ENCODE results near the gene COL27A1.

COL27A1 gene

DNA sequence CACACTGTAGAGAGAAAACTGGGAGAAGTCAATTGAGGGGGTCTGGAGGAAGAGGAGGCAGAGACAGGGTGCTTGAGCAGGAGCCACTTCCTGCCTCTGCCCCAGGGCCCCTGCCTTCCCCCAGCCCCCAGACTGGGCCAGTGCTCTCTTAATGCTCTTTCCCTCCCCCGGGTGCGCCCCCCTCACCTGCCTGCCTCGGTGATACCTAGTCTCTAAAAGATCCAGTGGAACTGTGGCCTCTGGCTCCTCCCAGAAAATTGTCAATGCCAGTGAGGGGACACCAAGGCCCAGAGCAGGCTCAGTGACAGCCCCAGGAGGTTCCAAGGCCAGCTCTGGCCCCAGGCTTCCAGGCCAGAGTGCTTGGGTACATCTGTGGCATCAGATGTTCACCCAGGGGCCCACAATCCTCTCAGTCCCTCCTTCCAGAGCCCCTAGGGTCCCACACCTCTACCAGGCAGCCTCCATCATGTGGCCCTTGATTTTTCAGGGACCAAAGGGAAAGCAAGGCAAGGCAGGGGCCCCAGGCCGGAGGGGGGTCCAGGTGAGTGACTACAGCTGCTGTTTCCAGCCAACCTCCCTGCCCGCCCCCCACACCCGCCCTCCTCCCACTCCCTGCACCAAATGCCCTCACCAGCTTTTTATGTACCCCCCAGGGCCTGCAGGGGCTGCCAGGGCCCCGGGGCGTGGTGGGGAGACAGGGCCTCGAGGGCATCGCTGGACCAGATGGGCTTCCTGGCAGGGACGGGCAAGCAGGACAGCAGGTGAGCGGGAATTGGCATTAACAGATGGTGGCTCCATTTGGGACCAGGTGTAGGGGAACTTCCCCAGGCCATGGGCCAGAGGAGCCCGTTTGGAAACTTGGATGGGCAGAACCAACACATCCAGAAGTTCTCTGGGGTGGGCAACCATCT lies 134.5 kb downstream of the COL27A1 start:
- DNase-seq = no peak

DNA sequence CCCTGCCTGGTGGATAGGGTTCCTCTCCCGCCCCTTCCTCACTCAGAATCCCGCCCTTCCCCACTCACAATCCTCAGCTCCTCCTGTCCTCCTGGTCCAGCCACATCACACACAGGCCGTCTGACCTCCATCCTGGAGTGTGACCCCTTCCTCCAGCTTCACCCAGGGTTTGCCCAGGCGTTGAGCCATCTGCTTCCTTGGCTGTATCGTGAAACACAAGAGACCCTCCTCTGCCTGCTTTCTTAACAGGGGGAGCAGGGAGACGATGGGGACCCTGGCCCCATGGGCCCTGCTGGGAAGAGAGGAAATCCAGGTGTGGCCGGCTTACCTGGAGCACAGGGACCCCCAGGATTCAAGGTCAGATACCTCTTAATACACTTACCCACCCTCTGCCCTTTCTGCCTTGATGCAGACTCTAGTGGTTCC lies 135.2 kb downstream of the COL27A1 start:
- no peak for DNase-seq

DNA sequence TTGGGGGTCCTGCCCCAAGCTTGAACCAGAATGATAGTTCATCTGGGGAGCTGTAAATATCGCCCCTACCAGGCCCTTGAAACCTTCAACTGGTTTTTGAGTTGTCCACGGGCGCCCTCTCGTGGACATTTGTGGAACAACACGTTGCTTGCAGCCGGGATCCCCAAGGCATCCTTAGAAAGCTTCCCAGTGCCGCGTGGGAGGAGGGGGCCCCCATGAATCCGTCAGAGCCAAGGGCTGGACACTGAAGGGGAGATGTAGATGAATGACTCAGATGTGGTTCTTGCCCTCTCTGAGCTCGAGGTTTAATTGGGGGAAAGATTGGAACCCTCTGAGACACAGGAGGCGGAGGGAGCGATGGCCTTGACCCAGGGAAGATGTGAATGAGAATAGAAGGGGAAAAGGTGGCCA lies 135.7 kb downstream of the COL27A1 start:
- DNase-seq = peak; percentile 35

DNA sequence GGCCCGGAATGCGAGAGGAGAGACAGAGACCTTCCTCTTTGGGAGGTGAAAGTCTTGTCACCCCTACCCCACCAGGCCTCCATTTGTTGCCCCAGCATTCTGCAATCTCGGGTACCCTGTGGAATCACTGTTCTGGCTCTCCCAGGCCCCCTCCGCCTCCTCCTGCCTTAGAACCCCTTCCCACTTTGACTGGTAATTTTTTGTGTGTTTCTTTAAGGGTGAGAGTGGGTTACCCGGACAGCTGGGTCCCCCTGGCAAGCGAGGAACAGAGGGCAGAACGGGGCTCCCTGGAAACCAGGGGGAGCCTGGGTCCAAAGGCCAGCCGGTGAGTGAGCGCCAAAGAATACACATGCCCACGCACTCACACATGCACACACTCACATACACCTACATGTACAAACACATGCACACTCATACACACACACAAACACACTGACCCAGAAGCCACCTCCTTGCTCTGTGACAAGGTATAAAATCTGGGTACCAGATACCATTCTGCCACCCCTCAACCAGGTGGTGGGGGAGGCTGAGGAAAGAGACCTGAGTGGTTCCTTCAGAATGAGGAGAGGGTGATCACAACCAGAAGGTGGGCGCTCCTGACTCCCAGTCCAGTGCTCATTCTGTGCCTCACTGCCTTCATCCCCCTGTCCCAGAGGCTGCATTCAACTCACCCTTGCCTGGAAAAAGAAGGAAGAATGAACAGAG lies 136.7 kb downstream of the COL27A1 start:
- DNase-seq = no peak

DNA sequence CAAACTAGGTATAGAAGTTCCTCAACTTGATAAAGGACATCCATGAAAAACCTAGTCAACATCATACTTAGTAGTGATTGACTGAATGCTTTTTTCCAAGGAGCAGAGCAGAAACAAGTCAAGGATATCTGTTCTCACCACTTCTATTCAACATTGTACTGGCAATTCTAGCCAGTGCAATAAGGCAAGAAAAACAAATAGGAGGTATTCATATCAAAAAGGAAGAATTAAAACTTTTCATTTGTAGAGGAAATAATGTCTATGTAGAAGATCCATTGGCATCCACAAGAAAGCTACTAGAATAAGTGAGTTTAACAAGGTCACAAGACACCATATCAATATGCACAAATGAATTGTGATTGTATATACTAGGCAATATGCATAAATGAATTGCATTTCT lies 139.3 kb downstream of the COL27A1 start:
- no peak for DNase-seq

DNA sequence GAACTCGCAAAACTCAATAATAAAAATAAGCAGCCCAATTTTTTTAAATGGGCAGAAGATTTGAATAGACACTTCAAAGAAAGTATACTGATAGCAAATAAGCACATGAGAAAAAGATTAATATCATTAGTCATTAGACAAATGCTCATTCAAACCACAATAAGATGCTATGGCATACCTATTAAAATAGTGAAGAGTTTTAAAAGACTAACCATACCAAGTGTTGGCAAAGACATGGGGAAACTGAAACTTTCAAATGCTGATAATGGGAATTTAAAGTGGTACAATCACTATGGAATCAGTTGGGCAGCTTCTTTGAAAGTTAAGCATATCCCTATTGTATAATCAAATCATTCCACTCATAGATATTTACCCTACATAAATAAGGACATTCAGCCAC lies 141.0 kb downstream of the COL27A1 start:
- no peak for DNase-seq

DNA sequence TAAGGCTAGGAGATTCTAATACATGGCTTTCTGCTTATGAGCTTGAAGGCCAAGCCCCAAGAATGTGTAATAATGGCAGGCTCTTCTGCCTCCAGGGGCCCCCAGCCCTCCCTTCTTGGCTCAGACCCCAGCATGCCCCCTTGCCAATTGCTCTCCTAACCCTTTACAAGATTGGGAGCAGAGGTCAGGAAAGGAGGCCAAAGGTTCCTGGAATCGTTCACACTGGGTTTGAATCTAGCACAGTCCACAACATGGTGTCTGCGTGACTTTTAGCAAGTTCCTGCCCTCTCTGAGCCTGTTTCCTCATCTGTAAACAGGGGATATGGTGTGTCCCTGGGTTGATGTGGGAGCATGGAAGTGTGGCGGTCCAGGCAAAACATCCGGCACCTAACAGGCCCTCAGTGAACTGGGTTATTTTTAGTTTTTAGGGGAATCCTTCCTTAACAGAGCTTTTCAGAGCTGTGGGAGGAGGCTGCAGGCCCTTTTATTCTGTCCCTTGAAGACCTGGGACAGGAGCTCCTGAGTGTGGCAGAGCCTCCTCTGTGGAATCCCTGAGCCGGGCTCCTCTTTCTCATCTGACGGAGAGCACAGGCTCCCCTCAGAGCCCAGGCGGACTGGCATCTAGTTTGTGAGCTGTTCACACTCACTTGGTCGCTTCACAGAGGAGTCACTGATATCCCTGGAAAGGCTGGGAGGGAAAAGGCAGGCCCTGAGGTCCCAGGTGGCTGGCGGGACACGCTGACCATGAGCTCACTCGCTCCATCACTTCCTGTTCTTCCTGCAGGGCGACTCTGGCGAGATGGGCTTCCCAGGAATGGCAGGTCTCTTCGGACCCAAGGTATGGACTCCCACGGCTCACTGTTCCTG lies 144.2 kb downstream of the COL27A1 start:
- no peak for DNase-seq

DNA sequence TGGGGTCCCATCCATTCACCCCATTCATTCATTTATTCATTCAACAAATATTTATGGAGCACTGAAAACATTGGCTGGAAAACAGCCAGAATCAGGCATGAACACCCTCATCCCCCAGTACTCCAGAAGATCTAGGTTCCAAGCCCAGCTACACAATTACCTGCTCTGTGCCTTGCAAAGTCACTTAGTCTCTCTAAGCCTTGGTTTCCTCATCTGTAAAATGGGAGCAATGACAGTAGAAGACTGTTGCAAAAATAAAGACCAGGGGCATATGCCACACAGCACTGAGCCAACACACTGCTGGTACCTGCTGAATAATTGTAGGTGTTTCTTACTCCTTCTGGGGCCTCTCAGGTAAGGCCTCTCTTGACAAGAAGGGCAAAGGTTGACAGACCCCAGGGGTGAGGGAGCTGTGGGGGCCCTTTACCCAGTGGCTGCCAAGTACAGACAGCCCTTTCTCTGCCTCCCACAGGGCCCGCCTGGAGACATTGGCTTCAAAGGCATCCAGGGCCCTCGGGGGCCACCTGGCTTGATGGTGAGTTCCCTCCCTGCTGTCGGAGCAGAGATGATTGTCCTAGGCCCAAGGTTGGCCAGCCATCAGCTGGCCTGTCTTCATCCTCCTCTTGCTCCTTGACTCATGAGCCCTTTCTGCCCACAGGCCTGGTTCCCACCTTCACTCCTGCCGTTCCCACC lies 145.0 kb downstream of the COL27A1 start:
- no peak for DNase-seq

DNA sequence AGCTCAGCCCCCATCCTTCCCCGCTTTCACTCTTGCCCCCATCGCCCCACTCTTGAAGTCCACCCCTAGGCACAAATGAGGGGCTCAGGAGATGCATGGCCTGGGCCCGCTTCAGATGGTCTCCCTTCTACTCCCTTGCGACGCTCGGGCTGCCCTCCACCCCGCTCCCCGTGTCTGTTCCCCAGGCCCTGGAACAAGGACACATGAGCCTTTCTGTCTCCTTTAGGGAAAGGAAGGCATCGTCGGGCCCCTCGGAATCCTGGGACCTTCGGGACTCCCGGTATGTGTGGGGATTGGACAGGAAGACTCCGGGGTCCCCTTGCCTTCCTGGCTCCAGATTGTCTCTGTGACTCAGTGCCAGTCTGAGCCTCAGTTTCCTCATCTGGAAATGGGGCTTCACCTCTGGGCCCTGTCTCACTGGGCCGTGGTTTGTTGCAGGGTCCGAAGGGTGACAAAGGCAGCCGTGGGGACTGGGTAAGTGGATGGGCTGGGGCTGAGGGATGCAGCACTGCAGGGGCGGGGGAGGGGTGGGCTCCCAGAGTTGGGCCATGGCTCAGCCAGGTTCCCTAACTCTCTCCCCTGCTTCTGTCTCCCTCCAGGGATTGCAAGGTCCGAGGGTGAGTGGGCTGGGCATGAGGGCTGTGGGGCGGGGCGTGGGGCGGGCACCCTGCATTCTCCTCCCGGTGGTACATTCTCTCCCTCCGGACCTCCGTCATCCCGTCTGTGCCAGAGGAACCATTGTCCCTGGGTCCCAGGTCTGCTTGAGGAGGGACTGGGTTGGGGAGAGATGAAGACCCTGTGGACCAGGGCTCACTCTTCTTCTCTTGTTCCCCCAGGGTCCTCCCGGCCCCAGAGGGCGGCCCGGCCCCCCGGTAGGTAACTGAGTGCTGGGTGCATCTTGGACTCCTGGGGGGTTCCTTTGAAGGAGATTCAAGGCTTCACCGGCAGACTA lies 145.8 kb downstream of the COL27A1 start:
- no peak for DNase-seq

DNA sequence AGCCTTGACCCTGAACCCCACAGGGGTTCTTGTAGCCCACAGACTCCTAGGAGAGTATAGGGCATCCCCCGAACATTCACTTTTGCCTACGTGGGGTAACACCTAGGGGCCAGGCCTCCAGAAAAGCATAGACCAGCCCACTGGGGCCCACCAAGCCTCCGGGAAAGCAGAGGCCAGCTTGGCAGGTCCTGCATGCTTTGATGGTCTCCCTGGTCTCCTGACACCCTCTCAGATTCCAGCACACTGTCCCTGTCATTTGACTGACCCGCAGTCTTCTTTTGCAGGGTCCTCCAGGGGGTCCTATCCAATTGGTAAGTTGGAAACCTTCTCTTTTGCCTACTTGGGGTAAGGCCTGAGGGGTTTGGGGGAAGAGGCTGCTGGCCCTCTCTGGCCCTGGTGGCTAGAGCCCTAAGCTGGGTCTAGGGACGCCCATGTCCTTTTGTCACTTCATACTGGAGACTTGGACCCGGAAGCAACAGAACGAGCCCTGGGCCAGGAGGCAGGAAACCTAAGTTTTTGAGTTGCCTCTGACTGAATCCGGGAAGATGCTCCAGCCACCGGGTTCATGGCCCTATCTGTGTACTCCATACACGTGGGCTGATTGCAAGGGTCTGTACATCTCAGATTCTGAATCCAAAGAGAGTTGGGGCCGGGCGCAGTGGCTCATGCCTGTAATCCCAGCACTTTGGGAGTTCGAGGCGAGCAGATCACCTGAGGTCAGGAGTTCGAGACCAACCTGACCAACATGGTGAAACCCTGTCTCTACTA lies 146.6 kb downstream of the COL27A1 start:
- DNase-seq = no peak

DNA sequence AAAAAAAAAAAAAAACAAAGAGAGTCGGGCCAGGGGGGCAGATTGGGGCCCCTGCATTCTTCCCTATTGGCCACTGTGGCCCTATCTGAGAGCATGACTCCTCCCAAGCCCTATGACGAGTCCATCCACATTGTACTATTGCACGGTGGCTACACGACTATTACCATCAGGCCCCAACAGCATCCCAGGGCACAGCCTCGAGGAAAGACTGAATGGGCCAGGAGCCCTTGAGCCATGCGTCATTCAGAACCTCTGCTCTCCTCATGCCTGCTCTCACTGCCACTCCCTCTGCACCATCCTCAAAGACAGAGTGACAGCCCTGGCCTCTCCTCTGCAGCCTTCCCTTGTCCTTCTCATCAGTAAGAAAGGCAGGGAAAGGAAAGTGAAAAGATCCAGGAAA lies 147.4 kb downstream of the COL27A1 start:
- DNase-seq = no peak

DNA sequence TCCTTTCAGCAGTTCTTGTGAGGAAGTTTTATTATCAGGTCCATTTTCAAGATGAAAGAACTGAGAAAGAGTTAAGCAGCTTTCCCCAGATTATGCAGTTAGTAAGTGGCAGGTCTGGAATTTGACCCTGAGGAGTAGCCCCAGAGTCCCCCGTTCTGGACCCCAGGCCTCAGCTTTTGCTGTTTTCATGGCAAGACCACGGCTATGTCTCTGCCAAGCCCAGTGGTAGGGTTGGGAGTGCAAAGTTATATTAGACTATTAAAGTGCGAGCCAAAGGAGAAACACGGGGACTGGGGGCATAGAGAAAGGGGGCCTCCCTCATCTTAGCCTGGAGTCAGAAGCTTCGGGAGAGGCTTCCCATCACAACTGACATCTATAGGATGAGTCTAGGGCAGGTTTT lies 148.2 kb downstream of the COL27A1 start:
- no peak for DNase-seq

DNA sequence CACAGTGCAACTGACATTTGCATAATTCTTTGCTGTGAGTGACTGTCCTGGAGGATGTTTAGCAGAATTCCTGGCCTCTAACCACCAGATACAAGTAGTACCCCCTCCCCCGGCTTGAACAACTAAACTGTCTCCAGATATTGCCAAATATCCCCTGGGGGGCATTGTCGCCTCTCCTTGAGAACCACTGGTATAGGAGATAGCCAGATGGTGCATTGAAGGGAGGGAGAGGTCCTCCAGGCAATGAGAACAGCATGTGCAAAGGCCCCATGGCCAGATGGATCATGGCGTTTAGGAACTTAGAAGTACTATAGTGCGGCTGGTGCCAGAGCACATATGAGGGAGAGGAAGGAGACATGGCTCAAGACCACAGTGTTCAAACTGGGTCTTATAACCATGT lies 148.6 kb downstream of the COL27A1 start:
- DNase-seq = no peak

DNA sequence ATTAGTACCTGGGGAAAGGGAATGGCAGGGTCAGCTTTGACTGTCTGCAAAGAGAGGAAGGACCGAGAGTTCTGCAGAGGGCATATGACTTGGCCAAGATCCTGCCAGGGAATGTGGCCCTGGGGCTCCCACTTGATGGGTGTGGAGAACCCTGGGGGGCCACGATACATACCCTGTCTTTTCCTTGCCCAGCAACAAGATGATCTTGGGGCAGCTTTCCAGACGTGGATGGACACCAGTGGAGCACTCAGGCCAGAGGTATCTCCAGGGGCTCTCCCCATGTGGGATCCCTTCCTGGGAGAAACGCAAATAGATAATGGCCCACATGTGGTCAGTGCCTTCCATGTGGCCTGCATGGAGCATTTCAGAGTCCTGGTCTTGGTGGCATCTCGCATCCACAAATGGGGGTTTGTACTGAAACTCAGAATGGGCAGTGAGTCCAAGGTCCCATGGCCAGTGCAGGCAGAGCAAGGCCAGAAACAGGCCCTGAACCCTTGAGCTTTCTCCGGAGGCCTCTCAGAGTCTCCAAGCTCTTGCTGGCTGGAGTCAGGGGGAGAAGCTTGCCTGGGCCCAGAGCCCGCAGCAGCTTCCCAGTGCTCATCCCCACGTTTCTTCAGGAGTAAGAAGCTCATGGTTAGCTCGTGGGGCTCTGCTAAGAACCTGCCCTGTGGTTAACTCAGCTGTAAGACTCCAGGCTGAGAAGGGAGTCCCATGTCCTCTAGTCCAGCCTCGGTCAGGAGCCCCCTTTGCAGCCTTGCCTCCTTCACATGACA lies 149.3 kb downstream of the COL27A1 start:
- DNase-seq = no peak

DNA sequence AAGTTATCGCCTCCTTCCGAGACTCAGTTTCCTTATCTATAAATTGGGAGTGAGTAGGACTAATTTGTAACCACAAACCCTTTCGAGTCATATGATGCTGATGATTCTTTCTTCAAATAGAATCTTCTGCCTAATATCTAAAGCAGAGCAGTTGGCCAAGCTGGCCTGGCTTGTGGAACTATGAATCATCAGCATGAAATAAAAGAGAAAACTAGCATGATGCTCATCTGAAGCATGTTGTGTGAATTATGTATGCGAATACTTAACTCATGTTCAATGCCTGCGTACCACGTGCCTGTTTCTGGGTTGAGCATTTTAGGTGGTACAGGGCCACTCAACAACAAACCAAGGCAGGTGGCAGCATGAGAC lies 152.5 kb downstream of the COL27A1 start:
- no peak for DNase-seq

DNA sequence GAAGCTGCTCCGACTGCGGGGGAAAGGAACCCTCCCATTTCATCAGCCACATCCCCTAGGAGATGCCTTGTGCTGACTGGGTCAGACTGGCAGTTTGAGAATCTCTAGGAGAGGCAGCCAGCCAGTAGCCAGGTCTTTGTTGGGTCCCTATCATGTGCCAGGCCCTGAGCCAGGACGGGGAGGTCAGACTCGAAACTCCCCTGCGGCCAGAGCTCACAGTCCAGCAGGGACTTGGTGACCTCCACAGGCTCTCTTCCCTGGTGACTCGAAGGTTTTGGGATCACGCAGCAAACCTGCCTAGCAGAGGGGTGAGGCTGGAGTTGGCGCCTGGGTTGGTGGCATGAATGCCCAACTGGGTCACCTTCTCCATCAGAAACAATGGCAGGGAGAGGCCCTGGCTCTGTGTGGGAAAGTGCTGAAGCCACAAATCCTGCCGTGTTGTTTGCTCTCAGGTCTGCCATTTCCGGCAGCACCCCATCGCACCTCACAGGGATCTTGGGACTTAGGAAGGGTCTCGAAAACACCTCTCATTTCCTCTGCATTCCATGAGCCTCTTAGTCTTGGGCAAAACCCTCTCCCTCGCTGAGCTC lies 153.1 kb downstream of the COL27A1 start:
- DNase-seq = no peak

DNA sequence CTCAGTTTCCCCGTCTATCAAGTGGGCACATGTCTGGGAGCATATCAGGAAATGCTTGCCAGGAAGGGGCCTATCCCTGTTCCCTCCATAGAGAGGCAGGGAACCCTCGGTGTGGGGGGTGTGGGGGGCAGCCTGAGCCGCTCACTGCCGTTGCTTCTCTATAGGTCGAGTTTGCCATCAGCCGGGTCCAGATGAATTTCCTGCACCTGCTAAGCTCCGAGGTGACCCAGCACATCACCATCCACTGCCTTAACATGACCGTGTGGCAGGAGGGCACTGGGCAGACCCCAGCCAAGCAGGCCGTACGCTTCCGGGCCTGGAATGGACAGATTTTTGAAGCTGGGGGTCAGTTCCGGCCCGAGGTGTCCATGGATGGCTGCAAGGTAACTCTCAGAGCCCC lies 153.8 kb downstream of the COL27A1 start:
- no peak for DNase-seq

DNA sequence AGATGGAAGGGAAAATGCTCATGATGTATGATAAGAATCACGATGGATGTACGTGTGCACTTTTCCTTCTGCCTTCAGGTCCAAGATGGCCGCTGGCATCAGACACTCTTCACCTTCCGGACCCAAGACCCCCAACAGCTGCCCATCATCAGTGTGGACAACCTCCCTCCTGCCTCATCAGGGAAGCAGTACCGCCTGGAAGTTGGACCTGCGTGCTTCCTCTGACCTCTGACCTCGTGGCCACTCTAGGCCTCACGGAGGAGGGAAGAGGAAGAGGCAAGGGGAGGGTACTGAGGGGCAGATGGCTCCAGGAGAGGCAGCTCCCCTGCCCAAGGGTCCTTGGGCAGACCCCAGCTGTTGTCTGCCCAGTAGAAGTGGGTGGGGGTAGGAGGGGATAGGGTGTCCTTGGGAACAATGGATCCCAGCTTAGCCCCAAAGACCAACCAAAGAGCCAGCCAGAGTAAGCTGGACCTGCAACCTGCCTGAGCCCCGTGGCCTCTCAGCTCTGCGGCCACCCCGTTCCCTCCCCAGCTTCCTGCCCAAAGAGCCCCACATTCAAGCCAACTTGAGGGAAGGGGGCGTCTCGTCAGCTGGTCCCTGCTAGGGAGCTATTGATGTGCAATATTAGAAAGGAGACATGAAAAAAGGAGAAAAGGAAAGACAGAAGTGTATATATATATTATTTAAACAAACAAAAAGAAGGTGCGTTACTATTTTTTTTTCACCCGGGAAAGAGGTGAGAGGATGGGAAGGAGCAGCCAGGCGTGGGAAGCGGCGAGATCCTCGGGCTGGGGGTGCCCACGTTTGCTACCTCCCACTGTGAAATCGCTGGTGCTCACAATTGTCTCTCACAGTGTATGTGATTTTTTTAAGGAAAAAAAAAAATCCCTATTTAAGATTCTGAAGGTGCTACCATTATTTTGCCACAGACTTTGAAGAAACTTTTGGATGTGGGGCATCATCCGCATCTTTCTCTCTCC lies 155.4 kb downstream of the COL27A1 start:
- no peak for DNase-seq
